Bone marrow (tissue), 2 donors: ENCODE data around the gene ZIC2.

Experiments
- DNase-seq, 2 donors: peaks; one replicate each; lab custom pipeline; 2025; lab: John Stamatoyannopoulos, UW

The ZIC2 gene

GRCh38 chr13:99986741-99987140 lies 5.2 kb downstream of the ZIC2 start:
- no peak for DNase-seq

DNA sequence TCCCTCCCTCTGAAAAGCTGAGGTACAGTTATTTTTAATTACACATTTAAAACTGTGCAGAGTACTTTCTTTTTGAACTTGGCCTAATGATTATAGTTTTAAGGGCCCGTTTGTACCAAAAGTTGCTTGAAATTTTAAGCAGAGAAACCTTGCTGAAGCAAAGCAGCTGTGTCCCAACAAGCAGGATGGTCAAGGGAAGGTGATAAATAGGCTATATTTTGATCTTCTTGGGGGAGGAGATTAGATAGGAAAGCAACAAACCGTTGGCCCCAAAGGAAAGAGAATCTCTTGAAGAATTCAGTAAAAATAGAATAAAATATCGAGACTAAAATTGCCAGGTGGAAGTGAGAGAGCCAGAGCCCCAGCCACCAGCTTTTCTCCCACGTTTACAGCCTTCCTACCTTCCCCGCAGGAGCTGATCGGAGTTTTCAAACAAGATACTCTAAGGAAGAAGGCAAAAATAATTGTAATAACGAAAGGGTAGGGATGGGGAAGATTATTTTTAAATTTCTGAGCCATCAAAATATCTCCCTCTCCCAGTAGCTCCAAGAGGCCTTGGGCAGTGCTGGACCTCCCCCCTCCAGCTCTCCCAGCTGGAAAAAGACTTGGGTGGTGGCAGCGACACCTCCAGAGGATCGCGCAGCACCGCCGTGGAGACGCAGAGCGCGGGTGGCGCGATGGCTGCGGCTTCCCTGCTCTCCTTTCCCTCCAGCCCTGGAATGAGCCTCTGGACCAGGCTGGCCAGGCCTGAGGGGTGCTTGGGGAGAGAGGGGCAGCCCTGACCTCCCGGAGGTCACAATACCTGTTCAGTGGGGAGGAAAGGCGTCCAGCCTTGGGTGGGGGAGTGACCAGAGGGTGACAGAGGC lies 5.8 kb downstream of the ZIC2 start:
- DNase-seq: no peak

DNA sequence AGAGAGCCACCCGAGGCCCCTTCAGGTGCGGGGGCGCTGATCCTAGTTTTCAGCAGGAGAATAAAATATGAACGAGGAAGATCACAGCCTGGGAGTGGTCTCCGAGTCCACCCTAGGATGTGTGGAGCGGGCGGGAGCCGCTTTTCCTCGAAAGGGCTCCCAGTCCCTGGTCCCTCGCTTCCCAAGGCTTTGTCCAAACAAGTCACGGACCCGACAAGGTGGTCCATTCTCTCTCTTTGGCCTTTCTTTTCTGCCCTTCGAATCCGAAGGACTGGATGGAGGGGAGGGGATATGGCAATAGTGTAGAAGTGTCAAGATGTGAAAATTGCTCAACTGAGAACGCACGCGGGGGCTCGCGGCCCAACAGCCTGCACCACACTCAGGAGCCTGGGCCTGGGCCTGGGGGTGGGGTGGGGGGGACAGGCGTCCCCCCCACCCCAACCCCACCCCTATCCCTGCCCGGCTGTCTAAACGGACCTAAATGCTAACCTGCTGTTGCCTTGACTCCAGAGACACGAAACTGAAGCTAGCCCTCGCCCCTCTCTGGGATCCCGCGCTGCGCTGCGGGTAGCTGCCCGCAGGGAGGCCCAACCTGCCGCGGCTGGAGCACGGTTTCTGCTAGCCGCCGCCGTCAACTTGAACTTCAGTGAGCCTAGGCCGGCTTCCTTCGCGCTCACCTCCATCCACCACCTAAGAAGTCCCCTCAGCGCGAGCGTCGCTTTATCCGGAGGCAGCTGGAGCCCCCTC lies 7.1 kb downstream of the ZIC2 start:
- DNase-seq: no peak

GRCh38 chr13:99989276-99990125 lies 7.9 kb downstream of the ZIC2 start:
- no peak for DNase-seq

GRCh38 chr13:99990126-99990977 lies 8.8 kb downstream of the ZIC2 start:
- no peak for DNase-seq

GRCh38 chr13:99991013-99991827 lies 9.6 kb downstream of the ZIC2 start:
- no peak for DNase-seq

GRCh38 chr13:99991828-99992775 lies 10.5 kb downstream of the ZIC2 start:
- DNase-seq: no peak

DNA sequence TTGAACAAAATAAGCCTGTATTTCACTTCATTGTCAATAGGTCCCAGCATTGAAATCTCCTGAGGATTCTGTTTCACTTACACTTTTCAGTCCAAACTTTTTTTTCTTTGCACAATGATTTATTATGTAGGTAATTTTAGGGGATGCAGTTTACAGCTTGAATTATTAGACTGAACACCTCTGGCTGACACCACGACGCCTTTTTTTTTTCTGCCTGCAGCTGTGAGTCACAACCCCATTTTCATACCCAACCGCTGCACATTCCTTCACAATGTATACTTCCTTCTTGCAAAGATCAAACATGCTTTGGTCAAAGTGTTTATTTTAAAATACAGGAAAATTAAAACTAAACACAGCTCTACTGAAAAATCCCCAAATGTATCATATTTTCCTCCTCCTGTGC lies 11.4 kb downstream of the ZIC2 start:
- no peak for DNase-seq

GRCh38 chr13:99993660-99994637 lies 12.4 kb downstream of the ZIC2 start:
- no peak for DNase-seq

GRCh38 chr13:99994638-99995020 lies 13.0 kb downstream of the ZIC2 start:
- DNase-seq: no peak

DNA sequence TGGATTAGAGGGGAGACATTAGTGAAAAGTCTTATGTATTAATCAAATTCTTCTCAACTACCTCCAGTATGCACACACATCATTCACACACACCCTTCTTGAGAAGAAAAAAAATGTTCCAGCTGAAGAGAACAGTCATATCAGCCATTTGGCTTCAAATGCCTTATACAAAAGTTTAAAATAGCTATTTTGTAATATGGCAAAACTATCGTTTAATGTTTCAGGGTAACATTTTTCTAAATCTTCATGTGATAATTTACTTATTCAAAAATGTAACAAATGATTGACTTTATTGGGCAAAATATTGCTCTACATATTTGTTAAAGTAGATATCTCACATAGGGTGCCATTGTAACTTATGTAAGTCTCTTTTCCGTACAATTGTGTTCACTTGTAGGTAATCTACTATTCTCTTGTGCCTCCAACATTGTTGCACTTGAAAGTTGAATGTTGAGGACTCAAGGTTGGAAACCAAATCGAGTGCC lies 13.6 kb downstream of the ZIC2 start:
- no peak for DNase-seq

- DNase-seq: no peak
These were observed 14.2 kb downstream of the ZIC2 start for GRCh38 chr13:99995589-99996380.

DNA sequence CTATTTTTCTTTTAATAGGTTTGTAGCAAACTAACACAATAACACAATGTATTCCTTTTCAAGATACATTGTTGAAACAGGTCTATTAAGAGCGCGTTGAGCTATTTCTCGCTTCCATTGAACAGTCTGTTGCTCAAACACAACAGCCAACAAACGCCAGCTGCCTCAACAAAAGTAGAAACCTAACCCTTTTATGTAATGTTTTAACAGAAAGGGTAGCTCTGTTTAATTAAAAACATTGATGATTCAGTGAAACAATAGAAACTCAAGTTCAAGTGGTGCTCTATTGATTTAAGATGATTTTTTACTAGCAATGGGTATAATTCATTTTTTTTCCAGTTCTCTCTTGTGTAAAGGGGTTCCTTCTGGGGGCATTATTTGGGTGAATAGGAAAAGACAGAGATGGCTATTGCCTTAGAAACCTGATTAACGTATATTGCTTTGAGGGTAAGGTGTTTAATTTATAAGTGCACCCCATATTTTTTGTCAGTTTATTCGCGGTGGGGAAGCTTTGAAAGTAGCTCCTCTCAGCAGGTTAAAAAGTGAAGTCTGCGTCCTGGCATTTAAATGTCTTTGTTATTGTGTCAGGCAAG lies 14.9 kb downstream of the ZIC2 start:
- DNase-seq: no peak

DNA sequence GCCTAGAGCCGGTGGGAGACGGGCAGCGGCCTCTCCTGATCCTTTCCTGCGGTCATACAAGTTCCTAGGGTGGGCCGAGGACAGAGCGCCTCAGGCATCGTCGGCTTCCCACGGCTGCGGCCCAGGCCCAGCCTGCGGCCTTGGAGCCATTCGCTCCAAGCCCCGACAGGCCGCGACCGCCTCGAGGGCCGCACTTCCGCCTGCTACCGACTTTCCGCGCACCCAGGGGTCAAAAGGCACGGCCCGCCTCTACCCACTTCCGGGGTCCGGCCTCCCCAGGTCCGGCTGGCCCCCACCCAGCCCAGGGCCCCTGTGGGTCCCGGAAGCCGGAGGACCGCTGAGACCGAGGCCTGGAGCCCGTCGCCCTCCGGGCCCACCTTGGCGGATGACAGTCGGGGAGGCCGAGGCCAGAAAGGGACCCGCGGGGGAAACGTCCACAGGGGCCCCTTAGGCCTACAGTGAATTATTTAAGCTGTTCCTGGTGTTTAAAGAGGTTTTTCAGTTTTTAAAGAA lies 16.2 kb downstream of the ZIC2 start:
- no peak for DNase-seq

GRCh38 chr13:99998261-99998660 lies 16.7 kb downstream of the ZIC2 start:
- no peak for DNase-seq

- DNase-seq: no peak
These were observed 33.0 kb downstream of the ZIC2 start for GRCh38 chr13:100014621-100015020.
